Measurements from ENCODE around the gene UBE2O. TPM values are rescaled to one million over a fixed set of nuclear protein-coding genes. Genes with fewer than 3 reads are reported as not detected.
A peak's percentile ranks its signal among the peaks of the same experiment; 100 is the strongest.
"Not testable (repeated sequence)": the region's sequence is repeated elsewhere in the genome, so short reads cannot be mapped to it uniquely, and the experiment has no call there.

Gene UBE2O
- total RNA-seq, 2 experiments from 2014 or later, result 30.5 to 31.3 TPM

- H3K9me3 Mint-ChIP-seq, result no peaks in the 10 kb centered on the region
- no peak overlapping the region for H3K4me3 Mint-ChIP-seq
- POLR2A ChIA-PET, result interaction anchor here (0.7 kb wide), 1 partner anchor 11 kb away, joined by 10 read pairs; no protein-coding TSS in a partner anchor
- H3K27me3 Mint-ChIP-seq, result peaks cover 7% of the 10 kb centered on the region
- H3K4me1 Mint-ChIP-seq, result peaks cover 14% of the 10 kb centered on the region
- CTCF ChIA-PET, result no interaction called here
- peaks cover 2% of the 10 kb centered on the region for H3K36me3 Mint-ChIP-seq (ENCODE audit: low read depth)
- no peak for DNase-seq
- no peak overlapping the region for H3K27ac Mint-ChIP-seq
Measured at GRCh38 chr17:76357597-76358158, 95.3 kb downstream of the UBE2O start.

GRCh38 chr17:76356803-76357456 is 96.0 kb downstream of the UBE2O start:
- CTCF ChIA-PET, result no interaction called here
- Mint-ChIP-seq H3K36me3 (ENCODE audit: low read depth) (peaks cover 3% of the 10 kb centered on the region), H3K9me3 (no peaks in the 10 kb centered on the region), H3K4me1 (peaks cover 18% of the 10 kb centered on the region), H3K27me3 (peaks cover 7% of the 10 kb centered on the region), H3K27ac (no peak overlapping the region), H3K4me3 (no peak overlapping the region)
- no peak for DNase-seq
- POLR2A ChIA-PET, result no interaction called here

GRCh38 chr17:76354747-76355310 is 98.1 kb downstream of the UBE2O start:
- DNase-seq, result no peak
- CTCF ChIA-PET, result interaction anchor here (0.6 to 3.9 kb wide), 12 partner anchors 10 to 360 kb away, joined by 3 to 26 read pairs (median 5); partner anchors contain the start of gene SPHK1
- Mint-ChIP-seq H3K27ac (peak overlapping the region; percentile 62), H3K4me1 (peaks cover 29% of the 10 kb centered on the region), H3K4me3 (peak overlapping the region; percentile 83), H3K36me3 (ENCODE audit: low read depth) (peaks cover 7% of the 10 kb centered on the region), H3K27me3 (no peaks in the 10 kb centered on the region), H3K9me3 (no peaks in the 10 kb centered on the region)
- POLR2A ChIA-PET, result no interaction called here

GRCh38 chr17:76354317-76354729 is 98.6 kb downstream of the UBE2O start:
- POLR2A ChIA-PET, result no interaction called here
- Mint-ChIP-seq H3K4me1 (peaks cover 29% of the 10 kb centered on the region), H3K27ac (peak overlapping the region; percentile 98), H3K36me3 (ENCODE audit: low read depth) (peaks cover 7% of the 10 kb centered on the region), H3K4me3 (peak overlapping the region; percentile 83), H3K9me3 (no peaks in the 10 kb centered on the region), H3K27me3 (no peaks in the 10 kb centered on the region)
- CTCF ChIA-PET, result interaction anchor here (0.6 to 3.9 kb wide), 10 partner anchors 10 to 360 kb away, joined by 3 to 26 read pairs (median 8); partner anchors contain the start of gene SPHK1
- no peak for DNase-seq

GRCh38 chr17:76353599-76354316 is 99.2 kb downstream of the UBE2O start, which contains the start of gene PRPSAP1:
TSS of gene PRPSAP1 (minus strand) at chr17:76353916. CDS start at chr17:76353703, 213 bp downstream.
- H3K27ac Mint-ChIP-seq, result peak within 1 kb of the TSS; percentile 98
- peaks cover 7% of the 10 kb centered on the region for H3K36me3 Mint-ChIP-seq (ENCODE audit: low read depth)
- DNase-seq, result peak; percentile 85
- H3K9me3 Mint-ChIP-seq, result no peaks in the 10 kb centered on the region
- peak within 1 kb of the TSS; percentile 83 for H3K4me3 Mint-ChIP-seq
- POLR2A ChIA-PET, result interaction anchor here (0.5 to 1.0 kb wide), 2 partner anchors 31 to 319 kb away, joined by 3 to 4 read pairs; no protein-coding TSS in a partner anchor
- peaks cover 29% of the 10 kb centered on the region for H3K4me1 Mint-ChIP-seq
- H3K27me3 Mint-ChIP-seq, result no peaks in the 10 kb centered on the region
- CTCF ChIA-PET, result interaction anchor here (0.5 to 3.9 kb wide), 16 partner anchors 9 to 558 kb away, joined by 3 to 26 read pairs (median 4); partner anchors contain the start of gene SPHK1

GRCh38 chr17:76353004-76353598 is 99.9 kb downstream of the UBE2O start:
- Mint-ChIP-seq H3K4me1 (peaks cover 29% of the 10 kb centered on the region), H3K4me3 (peak overlapping the region; percentile 83), H3K9me3 (no peaks in the 10 kb centered on the region), H3K27ac (peak overlapping the region; percentile 98), H3K27me3 (no peaks in the 10 kb centered on the region), H3K36me3 (ENCODE audit: low read depth) (peaks cover 7% of the 10 kb centered on the region)
- DNase-seq, result peak; percentile 23
- ChIA-PET CTCF (interaction anchor here (0.5 to 3.9 kb wide), 18 partner anchors 8 to 557 kb away, joined by 3 to 26 read pairs (median 4); partner anchors contain the start of gene SPHK1), POLR2A (interaction anchor here (0.5 to 1.0 kb wide), 2 partner anchors 32 to 319 kb away, joined by 3 to 4 read pairs; no protein-coding TSS in a partner anchor)

- DNase-seq, result no peak
- peak overlapping the region; percentile 51 for H3K27ac Mint-ChIP-seq
- peak overlapping the region; percentile 83 for H3K4me3 Mint-ChIP-seq
- H3K27me3 Mint-ChIP-seq, result no peaks in the 10 kb centered on the region
- no peaks in the 10 kb centered on the region for H3K9me3 Mint-ChIP-seq
- H3K36me3 Mint-ChIP-seq (ENCODE audit: low read depth), result peaks cover 16% of the 10 kb centered on the region
- POLR2A ChIA-PET, result interaction anchor here (0.6 kb wide), 1 partner anchor 228 kb away, joined by 4 read pairs; no protein-coding TSS in a partner anchor
- CTCF ChIA-PET, result interaction anchor here (0.6 to 3.2 kb wide), 2 partner anchors 46 to 92 kb away, joined by 4 to 18 read pairs; no protein-coding TSS in a partner anchor
- H3K4me1 Mint-ChIP-seq, result peaks cover 29% of the 10 kb centered on the region
Measured at GRCh38 chr17:76351526-76352071, 101.4 kb downstream of the UBE2O start.

GRCh38 chr17:76350463-76350862 is 102.5 kb downstream of the UBE2O start:
- Mint-ChIP-seq H3K36me3 (ENCODE audit: low read depth) (peaks cover 20% of the 10 kb centered on the region), H3K9me3 (no peaks in the 10 kb centered on the region), H3K27me3 (no peaks in the 10 kb centered on the region), H3K4me3 (no peak overlapping the region), H3K27ac (no peak overlapping the region), H3K4me1 (peaks cover 29% of the 10 kb centered on the region)
- DNase-seq, result no peak
- ChIA-PET POLR2A (no interaction called here), CTCF (interaction anchor here (0.6 kb wide), 1 partner anchor 292 kb away, joined by 4 read pairs; no protein-coding TSS in a partner anchor)

GRCh38 chr17:76346936-76347335 is 106.0 kb downstream of the UBE2O start:
- Mint-ChIP-seq H3K4me1 (peaks cover 11% of the 10 kb centered on the region), H3K36me3 (ENCODE audit: low read depth) (peaks cover 23% of the 10 kb centered on the region)
- POLR2A ChIA-PET, H3K4me3 Mint-ChIP-seq, H3K27me3 Mint-ChIP-seq, H3K9me3 Mint-ChIP-seq, DNase-seq, H3K27ac Mint-ChIP-seq, CTCF ChIA-PET: not testable (repeated sequence)

GRCh38 chr17:76345377-76345974 is 107.5 kb downstream of the UBE2O start:
- Mint-ChIP-seq H3K4me3 (no peak overlapping the region), H3K36me3 (ENCODE audit: low read depth) (peaks cover 27% of the 10 kb centered on the region), H3K27ac (no peak overlapping the region), H3K9me3 (no peaks in the 10 kb centered on the region), H3K27me3 (no peaks in the 10 kb centered on the region), H3K4me1 (peaks cover 2% of the 10 kb centered on the region)
- ChIA-PET CTCF (interaction anchor here (0.6 to 1.3 kb wide), 5 partner anchors 8 to 250 kb away, joined by 3 read pairs; partner anchors contain the start of gene PRPSAP1), POLR2A (no interaction called here)
- no peak for DNase-seq

GRCh38 chr17:76343106-76343505 is 109.8 kb downstream of the UBE2O start:
- H3K4me1 Mint-ChIP-seq, result no peaks in the 10 kb centered on the region
- no peak overlapping the region for H3K4me3 Mint-ChIP-seq
- H3K27ac Mint-ChIP-seq, result no peak overlapping the region
- no peaks in the 10 kb centered on the region for H3K9me3 Mint-ChIP-seq
- no peak for DNase-seq
- CTCF ChIA-PET, result no interaction called here
- H3K27me3 Mint-ChIP-seq, result no peaks in the 10 kb centered on the region
- peaks cover 30% of the 10 kb centered on the region for H3K36me3 Mint-ChIP-seq (ENCODE audit: low read depth)
- POLR2A ChIA-PET, result no interaction called here

Measured in activated CD4-positive, alpha-beta T cell treated with anti-CD3 and anti-CD28 coated beads, Interleukin-2, amount 10 ng/mL, durations not matched to agents 7 days and 5 days (primary cell).